WERI-Rb-1 (cell line): Measurements from ENCODE around the gene SLFNL1.

ENCODE experiments used
- DNase-seq: peaks from one replicate; pipeline ENCODE4 v3.0.0-alpha.2; 2020
- H3K27ac ChIP-seq: fragments of 250-450 bp; sonication (Bioruptor Pico); 2 replicates; pipeline ENCODE4 v1.5.1; 2020; ENCODE audit warnings: mild to moderate bottlenecking, moderate library complexity
- H3K27me3 ChIP-seq: fragments of 250-450 bp; sonication (Bioruptor Pico); 2 replicates; pipeline ENCODE4 v1.5.1; 2021; ENCODE audit warnings: mild to moderate bottlenecking, low read depth, moderate library complexity; ENCODE audit not compliant: insufficient read depth, severe bottlenecking
- H3K36me3 ChIP-seq: fragments of 250-450 bp; sonication (Bioruptor Pico); 2 replicates; pipeline ENCODE4 v1.5.1; 2020; ENCODE audit warnings: mild to moderate bottlenecking, moderate library complexity
- H3K4me3 ChIP-seq: 2 replicates; pipeline ENCODE4 v1.5.1; 2011; ENCODE audit warnings: low read depth, mild to moderate bottlenecking, control low read depth, low read length
- H3K9me3 ChIP-seq: fragments of 250-450 bp; sonication (Bioruptor Pico); 2 replicates; pipeline ENCODE4 v1.5.1; 2021; ENCODE audit warnings: mild to moderate bottlenecking, moderate library complexity; ENCODE audit not compliant: severe bottlenecking
- TF ChIP-seq, protein P1 (sequence below): IDR thresholded peaks from 2 replicates; pipeline ENCODE4 v1.5.1; 2011; ENCODE audit warnings: low read depth, mild to moderate bottlenecking, control low read depth, inconsistent platforms, low read length

The SLFNL1 gene

DNA sequence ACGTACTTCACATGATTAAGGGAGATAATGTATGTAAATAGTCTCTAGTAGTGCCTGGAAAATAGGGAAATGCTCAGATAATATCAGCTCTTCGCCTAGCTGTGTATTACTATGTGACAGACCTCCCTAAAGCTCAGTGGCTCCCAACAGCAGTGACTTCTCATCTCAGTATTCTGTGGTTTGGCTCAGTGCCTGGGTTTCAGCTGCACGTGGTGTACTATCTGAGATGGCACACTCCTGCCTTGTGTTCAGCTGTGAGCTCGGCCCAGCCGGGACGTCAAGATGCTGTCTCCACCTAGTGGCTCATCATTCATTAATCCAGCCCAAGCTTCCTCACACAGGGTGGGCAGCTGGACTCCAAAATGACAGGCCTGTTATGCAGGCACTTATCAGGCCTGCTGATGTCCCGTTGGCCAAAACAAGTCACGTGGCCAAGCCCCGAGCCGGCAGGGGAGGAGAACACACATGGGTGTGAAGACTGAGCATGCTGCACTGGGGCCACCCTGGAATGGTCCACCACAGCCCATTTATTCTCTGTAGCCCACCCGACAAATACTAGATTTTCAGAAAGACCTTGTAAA is 17.8 kb downstream of the SLFNL1 start:
- DNase-seq: peak; percentile 43
- peaks cover 100% of the 10 kb centered on the region for H3K36me3 ChIP-seq
- no peaks in the 10 kb centered on the region for H3K27me3 ChIP-seq
- H3K27ac ChIP-seq: no peak overlapping the region
- no peaks in the 10 kb centered on the region for H3K9me3 ChIP-seq
- TF ChIP-seq, protein P1, sequence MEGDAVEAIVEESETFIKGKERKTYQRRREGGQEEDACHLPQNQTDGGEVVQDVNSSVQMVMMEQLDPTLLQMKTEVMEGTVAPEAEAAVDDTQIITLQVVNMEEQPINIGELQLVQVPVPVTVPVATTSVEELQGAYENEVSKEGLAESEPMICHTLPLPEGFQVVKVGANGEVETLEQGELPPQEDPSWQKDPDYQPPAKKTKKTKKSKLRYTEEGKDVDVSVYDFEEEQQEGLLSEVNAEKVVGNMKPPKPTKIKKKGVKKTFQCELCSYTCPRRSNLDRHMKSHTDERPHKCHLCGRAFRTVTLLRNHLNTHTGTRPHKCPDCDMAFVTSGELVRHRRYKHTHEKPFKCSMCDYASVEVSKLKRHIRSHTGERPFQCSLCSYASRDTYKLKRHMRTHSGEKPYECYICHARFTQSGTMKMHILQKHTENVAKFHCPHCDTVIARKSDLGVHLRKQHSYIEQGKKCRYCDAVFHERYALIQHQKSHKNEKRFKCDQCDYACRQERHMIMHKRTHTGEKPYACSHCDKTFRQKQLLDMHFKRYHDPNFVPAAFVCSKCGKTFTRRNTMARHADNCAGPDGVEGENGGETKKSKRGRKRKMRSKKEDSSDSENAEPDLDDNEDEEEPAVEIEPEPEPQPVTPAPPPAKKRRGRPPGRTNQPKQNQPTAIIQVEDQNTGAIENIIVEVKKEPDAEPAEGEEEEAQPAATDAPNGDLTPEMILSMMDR: peak; percentile 50
- H3K4me3 ChIP-seq: no peak overlapping the region

GRCh38 chr1:41003127-41003639 is 18.3 kb downstream of the SLFNL1 start:
- no peak overlapping the region for H3K27ac ChIP-seq
- H3K36me3 ChIP-seq: peaks cover 99% of the 10 kb centered on the region
- DNase-seq: no peak
- H3K9me3 ChIP-seq: no peaks in the 10 kb centered on the region
- H3K4me3 ChIP-seq: no peak overlapping the region
- TF ChIP-seq, protein P1: no peak
- no peaks in the 10 kb centered on the region for H3K27me3 ChIP-seq

DNA sequence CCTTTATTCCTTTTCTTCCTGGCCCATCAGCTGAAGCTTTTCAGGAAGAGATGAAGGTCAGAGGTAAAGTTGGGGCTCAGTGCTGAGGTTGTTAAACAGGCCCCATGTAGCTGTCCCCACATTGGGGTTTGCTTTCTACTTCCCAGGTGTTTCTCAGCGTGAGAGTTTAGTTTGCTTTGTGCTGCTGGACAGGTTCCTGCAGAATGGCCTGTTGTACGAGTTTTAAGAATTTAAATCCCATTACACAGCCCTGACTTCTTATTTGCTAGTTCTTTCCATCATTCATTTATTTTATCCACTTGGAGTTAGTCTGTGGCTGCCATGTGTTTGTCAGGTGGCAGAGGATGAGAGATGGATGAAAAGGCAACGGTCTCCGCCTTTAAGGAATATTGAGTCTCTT is 22.9 kb downstream of the SLFNL1 start:
- H3K27ac ChIP-seq: no peak overlapping the region
- H3K4me3 ChIP-seq: no peak overlapping the region
- no peak for DNase-seq
- no peaks in the 10 kb centered on the region for H3K9me3 ChIP-seq
- H3K36me3 ChIP-seq: peaks cover 99% of the 10 kb centered on the region
- no peaks in the 10 kb centered on the region for H3K27me3 ChIP-seq
- TF ChIP-seq, protein P1: no peak

DNA sequence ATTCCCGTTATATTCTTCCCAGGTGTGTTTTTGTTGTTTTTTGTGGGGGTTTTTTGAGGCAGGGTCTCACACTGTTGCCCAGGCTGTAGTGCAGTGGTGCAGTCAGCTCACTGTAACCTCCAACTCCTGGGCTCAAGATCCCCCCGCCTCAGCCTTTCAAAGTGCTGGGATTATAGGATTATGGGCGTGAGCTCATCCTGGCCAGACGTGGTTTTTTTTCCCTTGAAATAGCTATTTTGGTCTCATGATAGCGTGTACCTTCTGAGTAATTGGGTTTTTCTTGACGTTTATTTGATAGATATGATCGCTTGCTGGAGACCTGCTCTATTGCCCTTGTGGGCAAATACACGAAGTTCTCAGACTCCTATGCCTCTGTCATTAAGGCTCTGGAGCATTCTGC is 24.4 kb downstream of the SLFNL1 start:
- Histone ChIP-seq H3K36me3 (peaks cover 99% of the 10 kb centered on the region), H3K27ac (no peak overlapping the region), H3K4me3 (no peak overlapping the region)

DNA sequence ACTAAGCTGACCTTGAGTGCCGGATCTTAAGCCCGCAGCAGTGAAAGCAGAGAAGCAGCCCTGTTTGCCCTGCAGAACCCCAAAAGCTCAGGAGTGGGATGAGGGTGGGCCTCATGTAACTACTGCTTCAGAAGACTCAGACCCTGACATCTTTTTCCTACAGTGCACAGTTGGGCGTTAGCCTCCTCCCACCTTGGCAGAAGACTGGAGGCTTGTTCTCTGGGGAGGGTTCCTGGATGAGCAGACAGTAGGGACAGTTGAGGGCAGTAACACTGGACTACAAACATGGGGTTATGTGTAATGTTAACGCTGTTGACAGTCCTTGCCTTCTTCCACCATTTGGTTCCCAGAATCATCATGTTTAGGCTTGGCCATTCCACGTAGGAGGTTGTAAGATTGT is 32.5 kb downstream of the SLFNL1 start:
- no peak overlapping the region for H3K27ac ChIP-seq
- peaks cover 100% of the 10 kb centered on the region for H3K36me3 ChIP-seq
- DNase-seq: no peak
- H3K4me3 ChIP-seq: no peak overlapping the region
- H3K9me3 ChIP-seq: no peaks in the 10 kb centered on the region
- TF ChIP-seq, protein P1: no peak
- no peaks in the 10 kb centered on the region for H3K27me3 ChIP-seq

More for the DNA sequence above, 24.4 kb downstream of the SLFNL1 start:
- H3K27me3 ChIP-seq: no peaks in the 10 kb centered on the region
- DNase-seq: peak; percentile 61
- TF ChIP-seq, protein P1: no peak
- H3K9me3 ChIP-seq: no peaks in the 10 kb centered on the region

DNA sequence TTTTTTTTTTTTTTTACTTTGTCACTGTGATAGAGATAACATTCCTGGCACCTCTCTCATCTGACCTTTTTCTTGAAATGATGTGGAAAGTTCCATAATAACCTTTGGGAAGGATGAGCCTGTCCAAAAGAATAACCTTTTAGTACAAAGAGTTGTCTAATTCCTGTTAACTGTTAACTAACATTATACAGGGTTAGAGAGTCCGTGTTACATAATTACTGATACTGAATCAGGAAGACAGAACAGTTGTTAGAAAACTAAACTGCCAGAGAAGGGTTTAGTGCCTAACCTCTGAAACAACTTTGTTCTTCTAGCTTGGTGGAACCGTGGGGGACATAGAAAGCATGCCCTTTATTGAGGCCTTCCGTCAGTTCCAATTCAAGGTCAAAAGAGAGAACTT is 33.2 kb downstream of the SLFNL1 start:
- no peak overlapping the region for H3K27ac ChIP-seq
- no peaks in the 10 kb centered on the region for H3K9me3 ChIP-seq
- no peak overlapping the region for H3K4me3 ChIP-seq
- TF ChIP-seq, protein P1: no peak
- H3K27me3 ChIP-seq: no peaks in the 10 kb centered on the region
- no peak for DNase-seq
- peaks cover 100% of the 10 kb centered on the region for H3K36me3 ChIP-seq
